Pancreas (tissue), 10 donors: ENCODE results near the gene TMEM30B. TPM values are rescaled to one million over a fixed set of nuclear protein-coding genes. Genes with fewer than 3 reads are reported as not detected.

Experiments used
- ATAC-seq, 4 donors: fragments of 200-7000 bp; cut with Tn5 transposase; one replicate each; pipeline versions ENCODE4 v1.8.0 to v1.9.1; 2020; ENCODE audit warnings: mild to moderate bottlenecking in 4 of 4, moderate library complexity in 4 of 4
- DNase-seq, 6 donors: peaks; one replicate each; pipeline ENCODE4 v3.0.0-alpha.2; 2020
- FAIRE-seq: peaks from 2 replicates; lab custom pipeline; 2012; peaks lifted over from hg19 to GRCh38; lab: Jason Lieb, UNC
- H3K27ac ChIP-seq, 4 donors: fragments of 200-600 bp; sonication (generic); 1 replicate in 3 of 4; 2 replicates in 1 of 4; pipeline versions ENCODE4 v1.5.0 to v1.8.0; 2020
- H3K27me3 ChIP-seq, 4 donors: fragments of 200-600 bp; one replicate each; pipeline ENCODE4 v1.8.0; 2021
- H3K36me3 ChIP-seq, 3 donors: fragments of 200-600 bp; sonication (generic) in 1 of 3; one replicate each; pipeline versions ENCODE4 v1.5.0 to v1.8.0; 2020 to 2021
- H3K4me1 ChIP-seq, 3 donors: fragments of 200-600 bp; one replicate each; pipeline ENCODE4 v1.8.0; 2021
- H3K4me3 ChIP-seq, 4 donors: fragments of 200-600 bp; sonication (generic) in 2 of 4; one replicate each; pipeline versions ENCODE4 v1.5.0 to v1.8.0; 2020 to 2021
- H3K9me3 ChIP-seq, 4 donors: fragments of 200-600 bp; one replicate each; pipeline ENCODE4 v1.8.0; 2021
- CTCF ChIP-seq, 4 donors: fragments of 200-600 bp; sonication (generic) in 3 of 4; IDR thresholded peaks; one replicate each; pipeline versions ENCODE4 v1.5.0 to v1.8.0; 2021; ENCODE audit warnings: antibody characterized with exemption in 4 of 4
- WGBS, 2 donors: extraction: QIAGEN DNeasy Blood & Tissue Kit; methylation state at CpG; one replicate each; pipeline ENCODE4 v1.1.7; 2013; 5-methylcytosine and 5-hydroxymethylcytosine counted together
- intact Hi-C, 3 donors: fragments of 100-400 bp; cut with DNase I; formaldehyde crosslinking; loops; one replicate each; pipeline versions ENCODE4 v1.11.1 to v1.14.2; 2022
- polyA plus RNA-seq, 2 donors: library from polyadenylated mRNA; stranded (reverse); fragments of 200-250 nt; gene quantifications; one replicate each; pipeline ENCODE4 v1.2.3, GENCODE V29; 2013
- total RNA-seq, 6 donors: library from RNA; stranded (reverse); fragmentation: NEBNext Ultra II Directional in 4 of 6; extraction: Animal tissue kit (Norgen Biotek cat#: 25700) in 4 of 6; gene quantifications; one replicate each; pipeline versions ENCODE4 v1.2.1 to v1.2.4, GENCODE V29; 2021 to 2023
- donor health status: healthy with polysubstance abuse.
- donor health status: DM: no; HTN: no; CAD: no; lungs with moderate emphysema.
- donor health status: DM: no; HTN: no; CAD: no.
- donor health status: control.
- donor health status: control.
- donor health status: Bipolar disorder and iron deficiency.
- donor health status: DM: yes; HTN: yes; CAD: no.
- donor health status: DM: no; HTN: no; CAD: no.
- donor health status: DM: no; HTN: no; CAD: no.
- donor health status: DM: yes; HTN: yes; CAD: no.

TMEM30B gene
- total and polyA plus RNA-seq, 8 donors: 10.1 to 21.3 (median 17.7) TPM

DNA sequence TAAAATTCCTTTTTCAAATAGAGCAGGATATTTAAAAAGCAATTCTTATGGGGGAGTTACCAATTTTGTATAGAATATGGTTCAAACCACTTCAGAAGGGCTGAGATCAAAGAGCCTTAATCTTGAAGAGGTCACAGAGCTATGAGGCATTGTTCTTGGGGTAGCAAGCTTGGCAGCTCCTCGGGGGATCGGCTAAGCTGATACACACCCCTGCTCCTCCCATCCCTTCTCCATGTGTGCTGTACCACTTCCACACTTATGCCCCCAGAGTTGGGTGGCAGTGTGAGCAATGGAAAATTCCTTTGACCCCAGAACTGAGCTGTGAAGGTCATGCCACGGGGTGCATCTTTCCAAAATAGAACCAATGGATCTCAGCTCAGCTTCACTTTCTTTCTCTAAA, 15.0 kb upstream of the TMEM30B start:
- Histone ChIP-seq H3K9me3 (no peaks in the 10 kb centered on the region), H3K4me1 (peaks cover 0 to 6% (median 0%) of the 10 kb centered on the region in 3 donors), H3K4me3 (no peak overlapping the region), H3K27ac (no peak overlapping the region), H3K36me3 (no peaks in the 10 kb centered on the region), H3K27me3 (no peaks in the 10 kb centered on the region)
- no peak for TF ChIP-seq CTCF (IDR thresholded peaks at IDR 0.05)
- no peak for FAIRE-seq
- DNase-seq: no peak
- ATAC-seq: no peak
- intact Hi-C loops: loop anchor here in 1 of 3 donors (10.0 kb wide), 1 partner anchor 159 kb away; no protein-coding TSS in a partner anchor
- whole genome bisulfite sequencing, 2 donors: 30 to 38% methylated on average over 3 of the region's 3 CpGs

- DNase-seq (no peak), ATAC-seq (no peak), FAIRE-seq (no peak)
- intact Hi-C loops: loop anchor here in 1 of 3 donors (10.0 kb wide), 1 partner anchor 164 kb away; no protein-coding TSS in a partner anchor
- Histone ChIP-seq H3K36me3 (no peaks in the 10 kb centered on the region), H3K4me1 (peaks cover 4 to 8% (median 4%) of the 10 kb centered on the region in 3 donors), H3K9me3 (no peaks in the 10 kb centered on the region), H3K4me3 (no peak overlapping the region), H3K27me3 (no peaks in the 10 kb centered on the region), H3K27ac (no peak overlapping the region)
- no peak for TF ChIP-seq CTCF (IDR thresholded peaks at IDR 0.05)
- 30 to 32% methylated on average over 1 of the region's 1 CpG for WGBS, 2 donors
These were observed 9.6 kb upstream of the TMEM30B start for GRCh38 chr14:61290701-61291100.

GRCh38 chr14:61288720-61289119, 7.6 kb upstream of the TMEM30B start:
- no peak overlapping the region for H3K4me3 ChIP-seq
- 53 to 65% methylated on average over 3 of the region's 3 CpGs for WGBS, 2 donors
- ATAC-seq: no peak
- H3K9me3 ChIP-seq: no peaks in the 10 kb centered on the region
- no peak overlapping the region for H3K27ac ChIP-seq
- no peak for TF ChIP-seq CTCF (IDR thresholded peaks at IDR 0.05)
- DNase-seq: no peak
- intact Hi-C loops: no loop called here
- no peaks in the 10 kb centered on the region for H3K36me3 ChIP-seq
- peaks cover 13 to 16% (median 16%) of the 10 kb centered on the region in 3 donors for H3K4me1 ChIP-seq
- FAIRE-seq: no peak
- no peaks in the 10 kb centered on the region for H3K27me3 ChIP-seq

DNA sequence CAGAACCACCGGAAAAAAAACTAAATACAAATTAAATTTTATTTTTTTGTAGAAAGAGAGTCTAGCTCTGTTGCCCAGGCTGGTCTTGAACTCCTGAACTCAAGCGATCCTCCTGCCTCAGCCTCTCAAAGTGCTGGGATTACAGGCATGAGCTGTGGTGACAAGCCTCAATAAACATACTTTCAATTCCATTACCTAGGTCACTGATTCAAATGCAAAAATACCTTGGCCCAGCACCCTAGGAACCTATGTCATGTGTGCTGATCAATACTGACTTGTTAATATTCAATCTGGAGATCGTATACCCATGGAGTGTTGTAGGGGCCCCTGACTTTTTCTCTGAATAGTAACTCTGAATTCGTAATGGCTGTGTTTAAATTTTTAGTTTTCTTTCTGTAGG, 7.1 kb upstream of the TMEM30B start:
- Histone ChIP-seq H3K4me3 (no peak overlapping the region), H3K27me3 (no peaks in the 10 kb centered on the region), H3K36me3 (no peaks in the 10 kb centered on the region), H3K27ac (no peak overlapping the region), H3K4me1 (peaks cover 13 to 19% (median 16%) of the 10 kb centered on the region in 3 donors), H3K9me3 (no peaks in the 10 kb centered on the region)
- 53 to 55% methylated on average over 4 of the region's 4 CpGs for WGBS, 2 donors
- no peak for ATAC-seq
- intact Hi-C loops: no loop called here
- FAIRE-seq: no peak
- TF ChIP-seq CTCF (IDR thresholded peaks at IDR 0.05): no peak
- no peak for DNase-seq

DNA sequence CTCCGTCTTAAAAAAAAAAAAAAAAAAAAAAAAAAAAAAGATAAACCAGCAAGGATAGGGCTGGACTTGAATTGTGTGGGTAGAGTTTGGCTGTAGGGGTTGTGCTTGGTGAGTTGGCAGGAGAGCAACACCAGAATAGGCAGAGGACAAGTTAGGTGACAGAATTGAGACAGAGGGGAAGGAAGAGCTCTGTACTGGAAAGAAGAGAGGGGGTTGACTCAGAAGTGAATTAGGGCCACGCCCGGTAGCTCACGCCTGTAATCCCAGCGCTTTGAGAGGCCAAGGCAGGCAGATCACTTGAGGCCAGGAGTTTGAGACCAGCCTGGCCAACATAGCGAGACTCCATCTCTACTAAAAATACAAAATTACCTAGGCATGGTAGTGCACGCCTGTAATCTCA, 6.1 kb upstream of the TMEM30B start:
- ATAC-seq (no peak), FAIRE-seq (no peak), DNase-seq (no peak)
- no peak overlapping the region for H3K27ac ChIP-seq
- H3K27me3 ChIP-seq: no peaks in the 10 kb centered on the region
- H3K4me1 ChIP-seq: peaks cover 13 to 23% (median 22%) of the 10 kb centered on the region in 3 donors
- H3K4me3 ChIP-seq: no peak overlapping the region
- intact Hi-C loops: no loop called here
- no peak for TF ChIP-seq CTCF (IDR thresholded peaks at IDR 0.05)
- H3K36me3 ChIP-seq: no peaks in the 10 kb centered on the region
- no peaks in the 10 kb centered on the region for H3K9me3 ChIP-seq
- WGBS, 2 donors: 86 to 96% methylated on average over 6 to 7 of the region's 7 CpGs
